ENCODE data around the gene MRPL42. TPM values are rescaled to one million over a fixed set of nuclear protein-coding genes. Genes with fewer than 3 reads are reported as not detected.
"Not testable (repeated sequence)": the region's sequence is repeated elsewhere in the genome, so short reads cannot be mapped to it uniquely, and the experiment has no call there.

The MRPL42 gene
- total and polyA plus RNA-seq, 4 donors = 24.5 to 53.3 (median 44.6) TPM

GRCh38 chr12:93482721-93483120 is 15.4 kb downstream of the MRPL42 start:
- ATAC-seq (ENCODE audit: low FRiP score) (no peak), DNase-seq (no peak)
- Histone ChIP-seq H3K36me3 (ENCODE audit: control insufficient read depth in 1 of 2, insufficient read depth in 2 of 2, low read length in 1 of 2) (peaks cover 2 to 4% of the 10 kb centered on the region in 2 donors), H3K27me3 (ENCODE audit: control insufficient read depth in 1 of 2, insufficient read depth in 2 of 2, low read length in 1 of 2) (no peaks in the 10 kb centered on the region), H3K4me1 (ENCODE audit: control insufficient read depth in 1 of 2, insufficient read depth in 2 of 2, low read length in 2 of 2) (peaks cover 0 to 1% of the 10 kb centered on the region in 2 donors), H3K9me3 (ENCODE audit: control insufficient read depth, low read length) (no peaks in the 10 kb centered on the region), H3K27ac (ENCODE audit: low read depth in 1 of 2, low read length in 2 of 2) (no peak overlapping the region), H3K4me3 (ENCODE audit: low read length in 2 of 2) (no peak overlapping the region)
- WGBS, 2 donors = 97 to 99% methylated on average over 5 of the region's 5 CpGs
- intact Hi-C loops (cut with DNase I) = no loop called here

- no peak for DNase-seq
- WGBS, 2 donors = 92% methylated on average over 4 of the region's 4 CpGs
- no peaks in the 10 kb centered on the region for H3K27me3 ChIP-seq (ENCODE audit: control insufficient read depth in 1 of 2, insufficient read depth in 2 of 2, low read length in 1 of 2)
- intact Hi-C loops (cut with DNase I) = no loop called here
- H3K36me3 ChIP-seq (ENCODE audit: control insufficient read depth in 1 of 2, insufficient read depth in 2 of 2, low read length in 1 of 2) = peaks cover 2 to 4% of the 10 kb centered on the region in 2 donors
- H3K4me1 ChIP-seq (ENCODE audit: control insufficient read depth in 1 of 2, insufficient read depth in 2 of 2, low read length in 2 of 2) = peaks cover 0 to 1% of the 10 kb centered on the region in 2 donors
- H3K27ac ChIP-seq (ENCODE audit: low read depth in 1 of 2, low read length in 2 of 2) = no peak overlapping the region
- H3K9me3 ChIP-seq (ENCODE audit: control insufficient read depth, low read length) = no peaks in the 10 kb centered on the region
- no peak overlapping the region for H3K4me3 ChIP-seq (ENCODE audit: low read length in 2 of 2)
- ATAC-seq (ENCODE audit: low FRiP score) = no peak
Measured at GRCh38 chr12:93483151-93483807, 16.0 kb downstream of the MRPL42 start.

GRCh38 chr12:93484315-93484981 is 17.1 kb downstream of the MRPL42 start:
- intact Hi-C loops (cut with DNase I) = no loop called here
- ATAC-seq (ENCODE audit: low FRiP score) = no peak
- H3K4me1 ChIP-seq (ENCODE audit: control insufficient read depth in 1 of 2, insufficient read depth in 2 of 2, low read length in 2 of 2) = peaks cover 0 to 1% of the 10 kb centered on the region in 2 donors

GRCh38 chr12:93492808-93493207 is 25.5 kb downstream of the MRPL42 start:
- no CpG with 5 or more reads among the region's 1 CpG for WGBS, 2 donors
- DNase-seq; H3K27me3 ChIP-seq (ENCODE audit: control insufficient read depth in 1 of 2, insufficient read depth in 2 of 2, low read length in 1 of 2); H3K27ac ChIP-seq (ENCODE audit: low read depth in 1 of 2, low read length in 2 of 2); H3K9me3 ChIP-seq (ENCODE audit: control insufficient read depth, low read length); H3K4me3 ChIP-seq (ENCODE audit: low read length in 2 of 2); H3K36me3 ChIP-seq (ENCODE audit: control insufficient read depth in 1 of 2, insufficient read depth in 2 of 2, low read length in 1 of 2); intact Hi-C loops (cut with DNase I); ATAC-seq (ENCODE audit: low FRiP score); H3K4me1 ChIP-seq (ENCODE audit: control insufficient read depth in 1 of 2, insufficient read depth in 2 of 2, low read length in 2 of 2): not testable (repeated sequence)

More at GRCh38 chr12:93484315-93484981, 17.1 kb downstream of the MRPL42 start:
- WGBS, 2 donors = 62 to 70% methylated on average over 8 of the region's 8 CpGs
- peaks cover 2 to 4% of the 10 kb centered on the region in 2 donors for H3K36me3 ChIP-seq (ENCODE audit: control insufficient read depth in 1 of 2, insufficient read depth in 2 of 2, low read length in 1 of 2)
- no peaks in the 10 kb centered on the region for H3K27me3 ChIP-seq (ENCODE audit: control insufficient read depth in 1 of 2, insufficient read depth in 2 of 2, low read length in 1 of 2)
- DNase-seq = no peak
- H3K27ac ChIP-seq (ENCODE audit: low read depth in 1 of 2, low read length in 2 of 2) = no peak overlapping the region
- no peaks in the 10 kb centered on the region for H3K9me3 ChIP-seq (ENCODE audit: control insufficient read depth, low read length)
- H3K4me3 ChIP-seq (ENCODE audit: low read length in 2 of 2) = no peak overlapping the region

GRCh38 chr12:93494096-93494495 is 26.8 kb downstream of the MRPL42 start:
- DNase-seq = no peak
- Histone ChIP-seq H3K9me3 (ENCODE audit: control insufficient read depth, low read length) (no peaks in the 10 kb centered on the region), H3K36me3 (ENCODE audit: control insufficient read depth in 1 of 2, insufficient read depth in 2 of 2, low read length in 1 of 2) (peaks cover 0 to 3% of the 10 kb centered on the region in 2 donors), H3K27ac (ENCODE audit: low read depth in 1 of 2, low read length in 2 of 2) (no peak overlapping the region), H3K27me3 (ENCODE audit: control insufficient read depth in 1 of 2, insufficient read depth in 2 of 2, low read length in 1 of 2) (no peaks in the 10 kb centered on the region), H3K4me3 (ENCODE audit: low read length in 2 of 2) (no peak overlapping the region), H3K4me1 (ENCODE audit: control insufficient read depth in 1 of 2, insufficient read depth in 2 of 2, low read length in 2 of 2) (no peaks in the 10 kb centered on the region)
- intact Hi-C loops (cut with DNase I) = no loop called here
- no peak for ATAC-seq (ENCODE audit: low FRiP score)
- 96 to 100% methylated on average over 3 of the region's 3 CpGs for WGBS, 2 donors

- DNase-seq = no peak
- 80 to 94% methylated on average over 1 of the region's 1 CpG for WGBS, 2 donors
- Histone ChIP-seq H3K27me3 (ENCODE audit: control insufficient read depth in 1 of 2, insufficient read depth in 2 of 2, low read length in 1 of 2) (no peaks in the 10 kb centered on the region), H3K27ac (ENCODE audit: low read depth in 1 of 2, low read length in 2 of 2) (no peak overlapping the region), H3K36me3 (ENCODE audit: control insufficient read depth in 1 of 2, insufficient read depth in 2 of 2, low read length in 1 of 2) (no peaks in the 10 kb centered on the region), H3K4me3 (ENCODE audit: low read length in 2 of 2) (no peak overlapping the region), H3K9me3 (ENCODE audit: control insufficient read depth, low read length) (no peaks in the 10 kb centered on the region), H3K4me1 (ENCODE audit: control insufficient read depth in 1 of 2, insufficient read depth in 2 of 2, low read length in 2 of 2) (no peaks in the 10 kb centered on the region)
- ATAC-seq (ENCODE audit: low FRiP score) = no peak
- intact Hi-C loops (cut with DNase I) = no loop called here
Measured at GRCh38 chr12:93497456-93497855, 30.1 kb downstream of the MRPL42 start.

GRCh38 chr12:93498813-93499212 is 31.5 kb downstream of the MRPL42 start:
- H3K9me3 ChIP-seq (ENCODE audit: control insufficient read depth, low read length); H3K27me3 ChIP-seq (ENCODE audit: control insufficient read depth in 1 of 2, insufficient read depth in 2 of 2, low read length in 1 of 2); H3K4me1 ChIP-seq (ENCODE audit: control insufficient read depth in 1 of 2, insufficient read depth in 2 of 2, low read length in 2 of 2); ATAC-seq (ENCODE audit: low FRiP score); H3K4me3 ChIP-seq (ENCODE audit: low read length in 2 of 2); intact Hi-C loops (cut with DNase I); DNase-seq; H3K27ac ChIP-seq (ENCODE audit: low read depth in 1 of 2, low read length in 2 of 2); H3K36me3 ChIP-seq (ENCODE audit: control insufficient read depth in 1 of 2, insufficient read depth in 2 of 2, low read length in 1 of 2): not testable (repeated sequence)
- no CpG with 5 or more reads among the region's 1 CpG for WGBS, 2 donors

GRCh38 chr12:93500201-93500600 is 32.9 kb downstream of the MRPL42 start:
- no peaks in the 10 kb centered on the region for H3K36me3 ChIP-seq (ENCODE audit: control insufficient read depth in 1 of 2, insufficient read depth in 2 of 2, low read length in 1 of 2)
- no peak overlapping the region for H3K27ac ChIP-seq (ENCODE audit: low read depth in 1 of 2, low read length in 2 of 2)
- H3K27me3 ChIP-seq (ENCODE audit: control insufficient read depth in 1 of 2, insufficient read depth in 2 of 2, low read length in 1 of 2) = no peaks in the 10 kb centered on the region
- intact Hi-C loops (cut with DNase I) = loop anchor here (5.0 to 10.0 kb wide), 2 partner anchors 67 to 265 kb away; no protein-coding TSS in a partner anchor
- H3K4me3 ChIP-seq (ENCODE audit: low read length in 2 of 2) = no peak overlapping the region
- H3K9me3 ChIP-seq (ENCODE audit: control insufficient read depth, low read length) = no peaks in the 10 kb centered on the region
- no peaks in the 10 kb centered on the region for H3K4me1 ChIP-seq (ENCODE audit: control insufficient read depth in 1 of 2, insufficient read depth in 2 of 2, low read length in 2 of 2)
- 89 to 95% methylated on average over 1 of the region's 1 CpG for WGBS, 2 donors
- ATAC-seq (ENCODE audit: low FRiP score) (no peak), DNase-seq (no peak)

- H3K9me3 ChIP-seq (ENCODE audit: control insufficient read depth, low read length) = no peaks in the 10 kb centered on the region
- no peak overlapping the region for H3K4me3 ChIP-seq (ENCODE audit: low read length in 2 of 2)
- H3K27ac ChIP-seq (ENCODE audit: low read depth in 1 of 2, low read length in 2 of 2) = no peak overlapping the region
- DNase-seq (no peak), ATAC-seq (ENCODE audit: low FRiP score) (no peak)
- H3K27me3 ChIP-seq (ENCODE audit: control insufficient read depth in 1 of 2, insufficient read depth in 2 of 2, low read length in 1 of 2) = no peaks in the 10 kb centered on the region
- H3K36me3 ChIP-seq (ENCODE audit: control insufficient read depth in 1 of 2, insufficient read depth in 2 of 2, low read length in 1 of 2) = no peaks in the 10 kb centered on the region
- intact Hi-C loops (cut with DNase I) = loop anchor here (5.0 to 10.0 kb wide), 2 partner anchors 67 to 264 kb away; no protein-coding TSS in a partner anchor
- WGBS, 2 donors = 69 to 71% methylated on average over 2 of the region's 2 CpGs
- H3K4me1 ChIP-seq (ENCODE audit: control insufficient read depth in 1 of 2, insufficient read depth in 2 of 2, low read length in 2 of 2) = no peaks in the 10 kb centered on the region
Measured at GRCh38 chr12:93500667-93501066, 33.4 kb downstream of the MRPL42 start.

Data from aorta (tissue), 5 donors.